SK-N-SH treated with all-trans-retinoic acid at 6 μM for 48 hours (cell line): ENCODE results near the gene BCKDHA.
"Not testable (repeated sequence)": the region's sequence is repeated elsewhere in the genome, so short reads cannot be mapped to it uniquely, and the experiment has no call there.

Experiments
- ATAC-seq: fragments of 200-7000 bp; cut with Tn5 transposase; 3 replicates; pipeline ENCODE4 v1.9.1; 2020; ENCODE audit warnings: mild to moderate bottlenecking, moderate library complexity
- BACH2 ChIP-seq: fragments of 250-450 bp; sonication (Bioruptor Pico); IDR thresholded peaks from 2 replicates; pipeline ENCODE4 v1.9.0; 2021; ENCODE audit warnings: mild to moderate bottlenecking, borderline replicate concordance
- CSDC2 ChIP-seq: fragments of 250-450 bp; sonication (Bioruptor Pico); IDR thresholded peaks from 2 replicates; pipeline ENCODE4 v1.5.0; 2020; ENCODE audit warnings: mild to moderate bottlenecking, moderate library complexity
- ESRRG ChIP-seq: fragments of 250-450 bp; sonication (Bioruptor Pico); IDR thresholded peaks from 2 replicates; pipeline ENCODE4 v1.6.1; 2021; ENCODE audit warnings: mild to moderate bottlenecking
- GLIS3 ChIP-seq: fragments of 250-450 bp; sonication (Bioruptor Pico); IDR thresholded peaks from 2 replicates; pipeline ENCODE4 v1.5.0; 2020; ENCODE audit warnings: mild to moderate bottlenecking, moderate library complexity
- ISL1 ChIP-seq: fragments of 250-450 bp; sonication (Bioruptor Pico); IDR thresholded peaks from 2 replicates; pipeline ENCODE4 v2.1.2; 2022; ENCODE audit warnings: mild to moderate bottlenecking, moderate library complexity
- OSR1 ChIP-seq: fragments of 250-450 bp; sonication (Bioruptor Pico); IDR thresholded peaks from 2 replicates; pipeline ENCODE4 v1.8.0; 2022; ENCODE audit warnings: moderate library complexity, mild to moderate bottlenecking, inconsistent platforms
- PPARA ChIP-seq: fragments of 250-450 bp; sonication (Bioruptor Pico); IDR thresholded peaks from 2 replicates; pipeline ENCODE4 v1.5.0; 2020; ENCODE audit warnings: mild to moderate bottlenecking, borderline replicate concordance
- RARB ChIP-seq: fragments of 250-450 bp; sonication (Bioruptor Pico); IDR thresholded peaks from 2 replicates; pipeline ENCODE4 v1.8.0; 2021; ENCODE audit warnings: mild to moderate bottlenecking, moderate library complexity
- SNAI2 ChIP-seq: fragments of 250-450 bp; sonication (Bioruptor Pico); IDR thresholded peaks from 2 replicates; pipeline ENCODE4 v1.5.0; 2020; ENCODE audit warnings: mild to moderate bottlenecking, moderate library complexity
- TCF4 ChIP-seq: fragments of 250-450 bp; sonication (Bioruptor Pico); IDR thresholded peaks from 2 replicates; pipeline ENCODE4 v1.8.0; 2021; ENCODE audit warnings: mild to moderate bottlenecking, moderate library complexity, borderline replicate concordance
- TOX ChIP-seq: fragments of 250-450 bp; sonication (Bioruptor Pico); IDR thresholded peaks from 2 replicates; pipeline ENCODE4 v1.8.0; 2021; ENCODE audit warnings: mild to moderate bottlenecking, moderate library complexity, borderline replicate concordance
- TSHZ2 ChIP-seq: fragments of 250-450 bp; sonication (Bioruptor Pico); IDR thresholded peaks from 2 replicates; pipeline ENCODE4 v1.5.0; 2020; ENCODE audit warnings: mild to moderate bottlenecking, moderate library complexity
- ZC3H10 ChIP-seq: fragments of 250-450 bp; sonication (Bioruptor Pico); IDR thresholded peaks from 2 replicates; pipeline ENCODE4 v1.5.1; 2021; ENCODE audit warnings: mild to moderate bottlenecking, moderate library complexity
- ZNF565 ChIP-seq: fragments of 450-650 bp; formaldehyde crosslinking; conservative IDR thresholded peaks from 2 replicates; pipeline ENCODE4 v1.5.0; 2020; ENCODE audit warnings: low read depth, mild to moderate bottlenecking, moderate library complexity
- ZNF70 ChIP-seq: fragments of 450-650 bp; formaldehyde crosslinking; IDR thresholded peaks from 2 replicates; pipeline ENCODE4 v1.5.0; 2020; ENCODE audit warnings: mild to moderate bottlenecking, moderate library complexity
- ZNF8 ChIP-seq: fragments of 450-650 bp; formaldehyde crosslinking; IDR thresholded peaks from 2 replicates; pipeline ENCODE4 v1.5.0; 2020; ENCODE audit warnings: mild to moderate bottlenecking, moderate library complexity
- TF ChIP-seq, protein P1 (sequence below): fragments of 250-450 bp; sonication (Bioruptor Pico); IDR thresholded peaks from 2 replicates; pipeline ENCODE4 v1.5.1; 2020; ENCODE audit warnings: low read depth, mild to moderate bottlenecking, moderate library complexity
- TF ChIP-seq, protein P2 (sequence below): fragments of 250-450 bp; sonication (Bioruptor Pico); IDR thresholded peaks from 2 replicates; pipeline ENCODE4 v1.5.1; 2021; ENCODE audit warnings: mild to moderate bottlenecking, moderate library complexity
- TF ChIP-seq, protein P3 (sequence below): fragments of 250-450 bp; sonication (Bioruptor Pico); IDR thresholded peaks from 2 replicates; pipeline ENCODE4 v1.8.0; 2020; ENCODE audit warnings: mild to moderate bottlenecking, moderate library complexity, borderline replicate concordance

BCKDHA gene

DNA sequence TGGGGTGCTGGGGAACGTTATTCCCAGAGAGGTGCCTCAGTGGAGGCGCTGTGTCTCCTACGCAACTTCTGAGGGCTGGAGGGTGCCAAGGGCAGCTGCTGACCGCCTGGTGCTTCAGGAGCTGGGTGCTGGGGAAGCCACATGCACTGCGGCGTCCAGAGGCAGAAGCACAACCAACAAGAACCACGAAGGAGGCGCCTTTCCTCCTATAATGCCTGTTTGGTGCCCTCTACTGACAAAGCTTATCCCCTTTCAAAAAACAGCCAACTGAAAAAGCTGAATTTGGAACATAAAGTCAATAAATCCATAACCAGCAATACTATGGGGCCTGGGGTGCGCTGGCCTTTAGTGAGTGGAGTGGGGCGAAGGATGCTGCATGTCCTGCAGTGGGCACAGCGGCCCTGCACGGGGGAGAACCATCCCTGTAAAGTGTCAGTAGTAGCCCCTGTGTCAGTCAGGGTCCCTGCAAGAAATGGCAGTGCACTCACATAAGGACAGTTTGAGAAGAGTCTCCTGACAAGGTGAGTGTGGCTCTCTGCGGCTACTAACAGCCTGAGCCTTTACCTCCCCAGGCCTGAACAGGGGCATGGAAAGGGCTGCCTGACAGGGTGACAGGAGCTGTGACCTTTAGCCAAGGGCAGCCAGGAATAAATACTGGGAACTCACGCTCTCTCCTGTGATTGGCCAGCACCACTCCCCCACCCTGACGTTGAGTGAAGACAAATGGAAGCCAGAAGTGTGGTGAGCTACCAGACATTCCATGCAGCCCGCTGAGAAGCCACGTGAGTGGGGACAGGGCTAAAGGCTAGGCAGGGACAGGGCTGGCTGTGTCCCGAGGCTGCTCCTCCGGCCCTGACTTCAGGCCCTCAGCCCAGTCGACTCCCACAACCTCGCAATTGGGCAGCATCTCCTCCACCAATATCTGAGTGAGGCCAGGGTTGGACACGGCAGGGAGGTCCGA lies 34.1 kb downstream of the BCKDHA start:
- no peak for ATAC-seq
- TF ChIP-seq SNAI2 (CRISPR knock-in tag) (no peak), ZNF565 (CRISPR knock-in tag) (no peak), ZNF70 (no peak)

DNA sequence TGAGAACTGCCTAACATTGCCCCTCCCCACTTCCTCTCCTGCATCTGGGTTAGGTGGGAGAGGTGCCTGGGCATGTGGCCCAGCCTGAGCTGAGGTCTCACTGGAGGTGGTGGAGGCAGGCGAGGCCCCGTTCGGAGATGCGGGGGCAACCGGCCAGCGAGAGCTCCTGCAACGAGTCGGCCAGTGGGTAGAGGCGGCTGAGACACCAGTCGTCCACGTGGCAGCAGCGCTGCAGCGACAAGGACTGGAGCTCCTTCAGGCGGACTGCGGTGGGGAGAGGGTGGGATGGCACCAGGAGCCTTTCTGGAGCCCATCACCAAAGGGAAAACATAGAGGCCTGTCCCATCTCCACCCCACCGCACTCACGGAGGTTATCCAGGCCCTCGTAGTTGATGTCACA lies 35.6 kb downstream of the BCKDHA start:
- no peak for TF ChIP-seq ISL1 (CRISPR knock-in tag)
- no peak for TF ChIP-seq PPARA (CRISPR knock-in tag)
- ATAC-seq: no peak

DNA sequence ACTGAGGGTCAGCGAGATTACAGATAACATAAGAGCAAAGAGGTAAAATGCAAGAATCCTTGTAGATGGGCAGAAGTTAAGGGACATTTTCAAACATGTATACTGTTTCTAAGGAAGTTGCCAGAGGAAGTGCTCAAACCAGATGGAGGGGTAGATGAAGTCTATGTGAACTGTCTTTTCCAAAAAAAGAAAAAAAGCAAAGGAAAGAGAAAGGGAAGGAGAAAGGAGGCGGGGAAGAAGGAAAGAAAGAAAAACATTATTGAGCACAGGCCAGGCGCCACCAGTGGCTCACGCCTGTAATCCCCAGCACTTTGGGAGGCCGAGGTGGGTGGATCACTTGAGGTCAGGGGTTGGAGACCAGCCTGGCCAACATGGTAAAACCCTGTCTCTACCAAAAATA lies 36.8 kb downstream of the BCKDHA start:
- ATAC-seq: no peak
- TF ChIP-seq, protein P1, sequence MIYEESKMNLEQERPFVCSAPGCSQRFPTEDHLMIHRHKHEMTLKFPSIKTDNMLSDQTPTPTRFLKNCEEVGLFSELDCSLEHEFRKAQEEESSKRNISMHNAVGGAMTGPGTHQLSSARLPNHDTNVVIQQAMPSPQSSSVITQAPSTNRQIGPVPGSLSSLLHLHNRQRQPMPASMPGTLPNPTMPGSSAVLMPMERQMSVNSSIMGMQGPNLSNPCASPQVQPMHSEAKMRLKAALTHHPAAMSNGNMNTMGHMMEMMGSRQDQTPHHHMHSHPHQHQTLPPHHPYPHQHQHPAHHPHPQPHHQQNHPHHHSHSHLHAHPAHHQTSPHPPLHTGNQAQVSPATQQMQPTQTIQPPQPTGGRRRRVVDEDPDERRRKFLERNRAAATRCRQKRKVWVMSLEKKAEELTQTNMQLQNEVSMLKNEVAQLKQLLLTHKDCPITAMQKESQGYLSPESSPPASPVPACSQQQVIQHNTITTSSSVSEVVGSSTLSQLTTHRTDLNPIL (CRISPR knock-in tag): no peak
- TF ChIP-seq TSHZ2 (CRISPR knock-in tag) (no peak), TOX (no peak), TCF4 (CRISPR knock-in tag) (no peak), OSR1 (CRISPR knock-in tag) (no peak), ZNF565 (CRISPR knock-in tag) (no peak), ZNF8 (CRISPR knock-in tag) (no peak), SNAI2 (CRISPR knock-in tag) (no peak), GLIS3 (CRISPR knock-in tag) (no peak), BACH2 (no peak), PPARA (CRISPR knock-in tag) (no peak), CSDC2 (CRISPR knock-in tag) (no peak)

- ATAC-seq: not testable (repeated sequence)
These were observed 37.8 kb downstream of the BCKDHA start for GRCh38 chr19:41435376-41435775.

- TF ChIP-seq RARB (CRISPR knock-in tag) (no peak), TCF4 (CRISPR knock-in tag) (no peak), GLIS3 (CRISPR knock-in tag) (no peak), ZNF565 (CRISPR knock-in tag) (no peak), TSHZ2 (CRISPR knock-in tag) (no peak), ZNF70 (no peak), ESRRG (CRISPR knock-in tag) (no peak), CSDC2 (CRISPR knock-in tag) (no peak), ZC3H10 (CRISPR knock-in tag) (no peak), OSR1 (CRISPR knock-in tag) (no peak), TOX (no peak), BACH2 (no peak)
- TF ChIP-seq, protein P2, sequence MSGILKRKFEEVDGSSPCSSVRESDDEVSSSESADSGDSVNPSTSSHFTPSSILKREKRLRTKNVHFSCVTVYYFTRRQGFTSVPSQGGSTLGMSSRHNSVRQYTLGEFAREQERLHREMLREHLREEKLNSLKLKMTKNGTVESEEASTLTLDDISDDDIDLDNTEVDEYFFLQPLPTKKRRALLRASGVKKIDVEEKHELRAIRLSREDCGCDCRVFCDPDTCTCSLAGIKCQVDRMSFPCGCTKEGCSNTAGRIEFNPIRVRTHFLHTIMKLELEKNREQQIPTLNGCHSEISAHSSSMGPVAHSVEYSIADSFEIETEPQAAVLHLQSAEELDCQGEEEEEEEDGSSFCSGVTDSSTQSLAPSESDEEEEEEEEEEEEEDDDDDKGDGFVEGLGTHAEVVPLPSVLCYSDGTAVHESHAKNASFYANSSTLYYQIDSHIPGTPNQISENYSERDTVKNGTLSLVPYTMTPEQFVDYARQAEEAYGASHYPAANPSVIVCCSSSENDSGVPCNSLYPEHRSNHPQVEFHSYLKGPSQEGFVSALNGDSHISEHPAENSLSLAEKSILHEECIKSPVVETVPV (CRISPR knock-in tag): no peak
- TF ChIP-seq, protein P1 (CRISPR knock-in tag): no peak
- TF ChIP-seq, protein P3, sequence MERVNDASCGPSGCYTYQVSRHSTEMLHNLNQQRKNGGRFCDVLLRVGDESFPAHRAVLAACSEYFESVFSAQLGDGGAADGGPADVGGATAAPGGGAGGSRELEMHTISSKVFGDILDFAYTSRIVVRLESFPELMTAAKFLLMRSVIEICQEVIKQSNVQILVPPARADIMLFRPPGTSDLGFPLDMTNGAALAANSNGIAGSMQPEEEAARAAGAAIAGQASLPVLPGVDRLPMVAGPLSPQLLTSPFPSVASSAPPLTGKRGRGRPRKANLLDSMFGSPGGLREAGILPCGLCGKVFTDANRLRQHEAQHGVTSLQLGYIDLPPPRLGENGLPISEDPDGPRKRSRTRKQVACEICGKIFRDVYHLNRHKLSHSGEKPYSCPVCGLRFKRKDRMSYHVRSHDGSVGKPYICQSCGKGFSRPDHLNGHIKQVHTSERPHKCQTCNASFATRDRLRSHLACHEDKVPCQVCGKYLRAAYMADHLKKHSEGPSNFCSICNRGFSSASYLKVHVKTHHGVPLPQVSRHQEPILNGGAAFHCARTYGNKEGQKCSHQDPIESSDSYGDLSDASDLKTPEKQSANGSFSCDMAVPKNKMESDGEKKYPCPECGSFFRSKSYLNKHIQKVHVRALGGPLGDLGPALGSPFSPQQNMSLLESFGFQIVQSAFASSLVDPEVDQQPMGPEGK: no peak
- TF ChIP-seq, all 23 proteins: peak for 0
These were observed 38.5 kb downstream of the BCKDHA start for GRCh38 chr19:41435936-41436673.

More at GRCh38 chr19:41435936-41436673, 38.5 kb downstream of the BCKDHA start:
- ATAC-seq: no peak
